ENCODE data around the gene PCDH15. TPM values are rescaled to one million over a fixed set of nuclear protein-coding genes. Genes with fewer than 3 reads are reported as not detected.

Gene PCDH15
- total RNA-seq, 1 donor from 2014 or later: not detected

DNA sequence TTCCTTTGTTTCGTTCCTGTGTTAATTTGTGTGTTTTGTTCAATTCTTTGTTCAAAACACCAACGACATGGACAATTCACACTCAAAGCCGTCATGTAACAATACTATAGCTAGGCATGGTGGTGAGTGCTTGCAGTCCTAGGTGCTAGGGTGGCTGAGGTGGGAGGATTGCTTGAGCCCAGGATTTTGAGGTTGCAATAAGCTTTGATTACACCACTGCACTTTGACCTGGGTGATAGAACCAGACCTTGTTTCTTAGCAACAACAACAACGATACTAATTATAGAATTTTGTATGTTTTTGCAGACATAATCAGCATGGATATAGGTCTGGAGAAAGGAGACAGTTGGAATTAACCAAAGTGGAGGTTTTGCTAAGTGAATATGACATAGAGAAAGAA is 936.2 kb downstream of the PCDH15 start:
- DNase-seq (ENCODE audit: low read depth, low spot score): no peak

DNA sequence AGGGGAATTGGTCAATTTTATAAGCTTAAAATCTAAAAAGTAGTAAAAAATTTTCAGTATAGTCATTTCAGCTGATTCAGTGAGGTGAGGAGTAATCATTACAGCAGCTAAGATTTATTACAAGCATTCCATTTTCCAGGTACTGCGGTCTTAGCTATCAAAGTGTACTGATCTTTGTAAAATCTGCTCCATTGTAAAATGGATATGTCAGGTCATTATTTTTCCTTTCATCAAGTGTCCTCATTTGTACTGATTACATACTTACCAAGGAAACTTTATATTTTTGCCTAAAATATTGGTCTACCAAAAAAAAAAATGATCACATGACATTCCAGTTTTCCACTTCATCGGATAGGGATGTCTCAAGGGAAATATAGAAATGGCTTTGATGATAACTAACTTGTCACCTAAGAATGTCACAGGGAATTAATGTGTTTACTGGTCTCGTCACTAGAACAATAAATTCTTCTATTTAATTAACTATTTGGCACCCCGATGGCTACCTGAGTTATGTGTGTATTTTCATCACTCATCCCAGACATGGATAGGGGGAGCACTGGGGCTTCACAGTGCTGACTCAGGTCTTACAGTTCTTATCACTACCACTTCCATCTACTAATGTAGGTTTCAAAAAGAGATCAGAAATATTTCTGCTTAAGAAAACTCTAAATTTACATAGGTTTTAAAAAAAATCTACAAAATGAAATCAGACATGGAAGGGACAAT is 948.4 kb downstream of the PCDH15 start:
- no peak for DNase-seq (ENCODE audit: low read depth, low spot score)

DNA sequence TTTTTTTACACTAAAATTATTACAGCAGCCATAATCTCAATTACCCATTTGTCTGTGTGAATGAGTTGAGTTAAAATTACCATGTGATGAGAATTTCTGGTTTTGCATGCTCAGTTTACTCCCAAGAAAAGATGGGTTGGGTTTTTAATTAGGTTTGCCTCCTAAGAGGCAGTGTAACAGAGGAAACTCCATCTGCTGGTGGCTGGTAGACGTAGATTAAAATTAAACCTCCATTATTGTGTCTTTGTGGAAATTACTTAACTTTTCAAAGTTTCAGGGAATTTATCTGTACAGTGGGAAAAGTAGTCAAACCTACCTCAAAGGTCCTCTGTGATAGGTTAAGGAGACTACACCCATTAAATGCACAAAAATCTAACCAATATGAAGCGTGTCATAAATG is 954.2 kb downstream of the PCDH15 start:
- no peak for DNase-seq (ENCODE audit: low read depth, low spot score)

DNA sequence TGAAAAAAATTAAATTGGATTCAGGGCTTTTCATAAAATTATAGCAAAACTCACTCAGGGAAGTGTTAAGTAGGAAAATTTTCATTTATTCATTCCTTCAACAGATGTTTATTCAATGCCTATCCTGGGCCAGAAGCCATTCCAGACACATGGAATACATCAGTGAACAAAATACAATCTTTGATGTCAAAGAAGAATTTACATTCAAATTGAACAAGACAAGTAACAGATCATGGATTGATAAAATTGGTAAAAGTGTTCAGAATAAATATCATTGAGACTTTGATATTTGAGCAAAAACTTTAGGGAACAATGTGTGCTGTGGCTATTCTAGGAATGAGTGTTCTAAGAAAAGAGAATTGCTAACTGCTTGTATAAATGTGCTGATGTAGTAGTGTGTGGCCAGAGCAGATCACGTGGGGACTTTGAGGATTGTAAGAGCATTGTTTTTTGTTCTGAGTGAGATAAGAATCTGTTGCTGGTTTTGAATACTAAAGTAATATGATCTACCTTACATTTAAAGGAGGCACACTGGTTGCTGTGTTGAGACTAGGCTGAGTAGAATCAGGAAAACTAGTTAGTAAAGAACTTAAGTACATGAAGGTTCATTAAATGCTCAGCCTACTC is 957.2 kb downstream of the PCDH15 start:
- DNase-seq (ENCODE audit: low read depth, low spot score): no peak

DNA sequence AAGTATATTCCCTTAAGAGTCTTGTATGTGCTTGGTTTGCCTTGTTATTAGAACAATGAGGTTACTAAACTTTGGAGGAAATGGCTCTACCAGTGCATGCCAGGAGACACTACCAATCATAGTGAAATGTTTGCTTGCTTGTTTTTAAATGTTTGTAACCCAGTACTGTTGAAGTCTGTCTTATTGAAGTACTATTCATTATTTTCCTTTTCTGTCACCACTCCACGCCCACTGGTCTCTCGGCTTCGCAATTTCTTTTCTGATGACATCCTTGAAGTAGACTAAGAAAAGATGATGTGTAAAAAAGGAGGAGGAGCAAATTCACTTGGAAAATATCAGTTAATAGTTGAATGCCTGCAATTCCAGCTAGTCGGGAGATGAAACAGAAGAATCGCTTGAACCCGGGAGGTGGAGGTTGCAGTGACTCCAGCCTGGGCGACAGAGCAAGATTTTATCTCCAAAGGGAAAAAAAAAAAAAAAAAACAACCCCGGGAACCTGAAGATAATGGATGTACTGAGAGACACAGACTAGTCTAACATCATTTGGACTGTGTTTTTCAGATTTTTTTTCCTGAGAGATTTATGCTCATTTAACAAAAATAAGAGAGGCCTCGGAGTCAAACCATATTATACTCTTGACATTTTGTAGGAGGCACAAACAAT is 959.4 kb downstream of the PCDH15 start:
- DNase-seq (ENCODE audit: low read depth, low spot score): no peak

DNA sequence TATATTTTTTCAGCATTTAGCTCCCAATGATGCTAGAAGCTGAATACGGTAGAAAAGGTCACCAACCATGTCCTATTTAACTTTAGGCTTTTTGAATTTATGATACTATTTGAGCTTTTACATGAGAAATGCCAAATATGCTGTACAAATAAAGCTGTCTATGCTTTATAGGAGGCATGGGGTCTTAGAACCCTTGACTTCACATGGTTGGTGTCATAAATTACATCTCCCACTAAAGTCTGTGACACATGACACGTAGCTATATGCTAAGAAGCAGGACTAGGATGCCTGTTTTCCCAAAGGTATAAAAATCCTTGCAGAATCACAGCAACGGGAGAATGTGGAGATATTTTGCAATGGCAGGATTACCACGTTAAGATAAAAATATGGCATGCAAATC is 960.4 kb downstream of the PCDH15 start:
- no peak for DNase-seq (ENCODE audit: low read depth, low spot score)

DNA sequence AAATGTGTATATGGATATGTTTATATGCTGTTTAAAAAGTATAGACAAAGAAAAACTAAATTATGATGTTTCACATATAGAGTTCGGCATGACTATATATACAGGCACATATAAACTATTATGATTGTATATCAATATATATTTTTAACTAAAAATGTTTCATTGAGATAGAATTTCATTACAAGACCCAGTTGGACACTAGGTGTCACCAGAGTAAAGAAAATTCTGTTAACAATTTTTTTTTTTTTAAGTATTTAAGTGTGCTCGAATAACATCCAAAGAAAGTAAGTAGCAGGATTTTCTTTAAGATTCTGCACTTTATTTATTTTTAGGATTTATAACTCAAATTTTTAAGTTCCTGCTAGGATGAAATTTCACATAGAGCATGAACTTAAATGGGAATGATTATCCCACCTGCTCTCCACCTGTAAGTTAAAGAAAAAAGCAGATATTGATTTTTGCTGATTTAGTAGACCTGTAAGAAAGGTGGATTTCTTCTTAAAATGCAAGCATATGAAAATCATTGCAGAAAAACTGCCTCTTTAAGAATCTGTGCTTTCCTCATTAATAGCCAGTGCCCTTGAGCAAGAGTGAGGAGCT is 961.5 kb downstream of the PCDH15 start:
- no peak for DNase-seq (ENCODE audit: low read depth, low spot score)

DNA sequence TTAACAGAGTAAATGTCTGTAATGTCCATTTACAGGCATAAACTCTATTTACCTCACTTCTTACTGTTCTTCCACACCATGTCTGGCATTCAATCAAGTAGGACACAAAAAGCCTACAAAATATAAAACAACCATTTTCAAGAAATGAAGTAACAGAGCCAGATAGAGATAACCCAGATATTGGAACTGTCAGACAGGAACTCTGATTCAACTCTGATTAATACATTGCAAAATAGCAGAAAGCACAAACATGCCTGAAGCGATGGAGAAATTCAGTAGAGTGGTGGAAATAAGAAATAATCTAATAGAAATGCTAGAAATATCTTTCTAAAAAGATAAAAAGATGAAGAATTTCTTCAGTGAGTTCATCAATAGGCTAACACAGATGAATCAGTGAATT is 964.4 kb downstream of the PCDH15 start:
- no peak for DNase-seq (ENCODE audit: low read depth, low spot score)

DNA sequence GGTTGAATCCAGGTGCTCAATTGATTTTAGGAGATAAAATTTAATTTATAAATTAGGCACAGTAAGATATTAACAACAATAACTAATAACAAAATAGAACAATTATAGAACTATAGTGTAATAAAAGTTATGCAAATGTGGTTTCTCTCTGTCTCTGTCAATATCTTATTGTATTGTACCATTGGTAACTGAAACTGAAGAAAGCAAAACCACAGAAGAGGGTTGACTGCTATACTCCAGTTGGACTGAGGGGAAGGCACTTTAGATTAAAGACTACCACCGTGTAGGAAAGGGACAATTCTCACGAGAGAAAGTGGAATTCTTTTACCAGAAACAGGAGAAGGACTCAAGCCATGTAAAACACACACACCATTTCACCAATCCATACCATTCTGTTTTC is 967.1 kb downstream of the PCDH15 start:
- DNase-seq (ENCODE audit: low read depth, low spot score): no peak

DNA sequence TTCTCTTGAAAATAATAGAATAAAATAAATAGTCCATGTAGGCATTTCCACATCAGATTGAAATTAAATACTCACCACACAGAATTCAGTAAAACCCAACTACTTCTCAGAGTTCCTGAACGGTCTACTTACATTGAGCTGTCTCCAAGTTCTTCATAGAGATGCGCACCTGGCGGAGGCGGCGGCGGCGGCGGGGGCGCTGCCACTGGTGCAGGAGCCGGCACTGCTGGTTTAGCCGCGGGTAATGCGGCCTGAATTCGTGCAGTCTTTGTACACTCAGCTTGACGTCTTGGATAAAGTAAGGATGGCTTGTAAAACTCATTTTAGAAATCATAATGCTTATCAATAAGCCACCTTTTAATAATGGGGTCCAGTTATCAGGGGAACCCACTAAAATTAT is 973.8 kb downstream of the PCDH15 start:
- no peak for DNase-seq (ENCODE audit: low read depth, low spot score)

DNA sequence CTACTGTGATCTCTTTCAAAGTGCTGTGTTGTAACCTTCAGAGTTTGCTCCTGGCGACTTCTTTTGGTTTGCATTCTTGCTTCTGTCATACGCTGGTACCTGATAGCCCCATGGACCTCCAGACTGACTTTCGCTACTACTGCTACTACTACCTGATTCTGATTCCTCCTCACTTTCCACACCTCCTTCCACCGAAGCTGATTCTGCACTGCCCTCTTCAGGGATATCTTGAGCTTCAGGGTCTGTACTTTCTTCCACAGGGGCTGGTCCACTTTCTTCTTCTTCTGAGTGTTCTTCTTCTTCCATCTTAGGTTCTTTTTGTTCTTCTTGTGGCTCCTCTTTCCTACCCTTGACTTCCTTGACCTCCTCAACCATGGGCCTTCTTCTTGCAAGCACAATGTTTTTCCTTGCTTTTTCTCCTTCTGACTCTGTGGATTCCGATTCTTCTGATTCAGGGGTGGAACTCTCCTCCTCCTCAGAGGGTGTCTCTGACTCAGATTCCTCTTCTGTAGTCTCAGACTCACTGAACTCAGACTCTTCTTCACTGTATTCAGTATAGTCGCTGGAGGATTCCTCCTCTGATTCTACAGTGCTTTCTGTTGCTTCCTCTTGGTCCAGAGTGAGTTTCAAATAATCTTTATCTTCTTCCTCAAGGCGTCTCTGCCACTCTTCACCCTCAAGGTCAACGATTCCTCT is 992.2 kb downstream of the PCDH15 start:
- no peak for DNase-seq (ENCODE audit: low read depth, low spot score)

DNA sequence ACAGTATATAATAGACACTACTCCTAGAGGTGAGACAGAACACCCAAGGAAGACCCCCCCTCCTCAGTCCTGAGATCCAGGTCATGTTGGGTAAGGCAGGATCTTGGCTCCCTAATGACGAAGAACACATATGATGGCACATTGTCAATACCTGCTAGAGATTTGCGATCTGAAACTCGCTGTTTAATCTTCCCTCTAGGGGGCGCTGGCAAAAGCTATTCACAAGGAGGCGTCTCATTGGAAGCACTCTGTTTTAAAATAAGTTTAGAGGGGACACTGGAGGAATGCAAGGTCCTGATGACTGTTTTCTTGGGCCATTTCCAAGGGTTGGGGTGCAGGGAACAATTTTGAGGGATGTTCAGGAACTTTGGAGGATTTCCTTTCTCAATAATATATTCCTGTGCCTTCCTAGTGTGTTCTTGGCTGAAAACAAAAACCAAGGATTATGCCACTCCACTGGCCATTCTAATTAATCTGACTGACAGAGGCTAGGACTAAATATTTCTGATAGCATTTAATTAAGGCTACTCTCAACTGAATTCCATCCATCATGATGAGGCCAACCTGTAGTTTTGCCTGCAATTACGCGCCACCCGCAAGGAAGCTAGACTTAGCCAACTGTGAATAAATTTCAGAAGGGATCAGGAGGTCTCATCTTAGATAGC is 1014.7 kb downstream of the PCDH15 start:
- no peak for DNase-seq (ENCODE audit: low read depth, low spot score)

DNA sequence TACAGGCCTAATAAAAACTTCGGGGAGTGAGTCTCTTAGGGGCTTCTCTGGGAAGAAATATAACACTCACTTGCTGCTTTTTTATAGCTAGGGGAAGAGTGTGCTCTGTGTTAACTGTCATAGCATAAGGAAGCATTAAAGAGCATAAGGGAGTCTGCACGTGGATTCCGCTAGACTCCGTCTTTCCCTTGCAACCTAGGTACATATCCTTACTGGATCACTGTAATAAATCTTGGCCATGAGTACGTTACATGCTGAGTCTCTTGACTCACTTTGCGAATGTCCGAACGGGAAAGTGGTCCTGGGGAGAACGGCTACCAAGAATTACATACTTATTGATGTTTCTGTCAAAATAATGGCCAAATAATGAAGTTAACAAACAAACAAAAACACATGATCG is 1029.3 kb downstream of the PCDH15 start:
- no peak for DNase-seq (ENCODE audit: low read depth, low spot score)

DNA sequence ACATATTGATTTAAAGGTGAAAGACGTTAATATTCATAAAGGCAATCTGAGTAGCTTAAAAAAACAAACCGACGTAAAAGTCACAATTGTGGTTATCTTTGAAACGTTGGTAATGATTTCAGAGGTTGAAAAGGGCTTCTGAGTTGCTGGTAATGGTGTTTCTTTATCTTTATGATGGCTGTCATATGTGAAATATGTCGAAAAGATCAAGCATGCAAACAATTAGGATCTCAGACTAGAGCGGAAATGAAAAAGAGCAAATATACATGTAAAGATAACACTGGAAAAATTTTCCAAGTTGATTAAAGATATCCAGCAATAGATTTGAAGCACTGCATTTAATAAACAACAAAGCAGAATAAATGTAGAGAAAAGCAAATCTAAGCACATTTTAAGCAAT is 1030.1 kb downstream of the PCDH15 start:
- DNase-seq (ENCODE audit: low read depth, low spot score): no peak

DNA sequence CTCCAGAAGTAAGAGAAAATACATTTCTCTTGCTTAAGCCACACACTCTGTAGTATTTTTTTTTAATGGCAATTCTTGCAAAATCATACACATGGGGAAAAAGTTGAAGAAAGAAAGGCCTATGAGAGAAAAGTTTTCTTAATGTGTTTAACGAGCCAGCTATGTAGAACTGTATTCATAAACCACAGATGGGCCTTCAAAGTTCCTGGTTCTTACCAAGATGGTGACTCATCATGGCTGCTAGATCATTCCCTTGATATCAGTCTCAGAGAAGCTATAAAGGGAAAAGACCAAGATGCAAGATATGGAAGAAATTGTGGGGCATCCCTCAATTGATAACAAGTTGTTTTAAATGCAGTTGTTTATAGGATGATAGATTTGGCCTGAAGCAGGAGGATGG is 1035.7 kb downstream of the PCDH15 start:
- no peak for DNase-seq (ENCODE audit: low read depth, low spot score)

DNA sequence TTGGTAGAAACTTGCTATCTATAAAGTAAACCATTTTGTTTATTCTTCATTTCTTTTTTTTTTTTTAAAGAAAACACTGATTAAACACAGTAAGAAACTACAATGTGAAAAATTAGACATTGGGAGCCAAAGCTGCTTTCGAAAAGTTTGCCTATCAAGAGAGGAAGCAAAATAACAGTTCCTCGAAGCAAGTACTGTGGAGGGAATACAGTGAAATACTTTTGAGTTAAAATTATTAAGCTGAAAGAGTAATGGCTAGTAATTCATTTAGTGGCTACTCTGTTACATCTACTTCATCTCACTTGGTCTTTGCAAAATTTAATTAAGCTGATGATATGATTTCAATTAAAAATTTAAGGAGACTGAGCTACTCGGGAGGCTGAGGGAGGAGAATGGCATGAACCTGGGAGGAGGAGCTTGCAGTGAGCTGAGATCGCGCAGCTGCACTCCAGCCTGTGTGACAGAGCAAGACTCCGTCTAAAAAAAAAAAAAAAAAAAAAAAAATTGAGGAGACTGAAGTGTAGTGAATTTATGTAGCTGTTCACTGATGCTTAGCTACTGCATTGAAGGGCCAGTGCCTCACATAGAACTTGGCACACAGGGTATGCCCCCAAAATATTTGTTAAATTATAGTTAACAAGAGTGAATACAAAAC is 1046.3 kb downstream of the PCDH15 start:
- DNase-seq (ENCODE audit: low read depth, low spot score): no peak
